IPS-18c (cell line): ENCODE results near the gene RSPRY1.

ENCODE experiments used
- H3K4me3 ChIP-seq: 2 replicates; pipeline ENCODE4 v1.7.0; 2013; ENCODE audit warnings: low read depth, mild to moderate bottlenecking, low read length, moderate library complexity; ENCODE audit not compliant: insufficient read depth
- H3K9me3 ChIP-seq: one replicate; pipeline ENCODE4 v1.6.1; 2013; ENCODE audit warnings: mild to moderate bottlenecking, low read length, moderate library complexity; ENCODE audit not compliant: control insufficient read depth, insufficient read depth

RSPRY1 gene

GRCh38 chr16:57289391-57290257, 103.5 kb downstream of the RSPRY1 start:
- Histone ChIP-seq H3K9me3 (no peaks in the 10 kb centered on the region), H3K4me3 (no peak overlapping the region)
